Ectodermal cell (in vitro differentiated cells): ENCODE measurements around the gene IGSF21.

ENCODE experiments used
- H3K27ac ChIP-seq: 2 replicates; pipeline ENCODE4 v1.7.0; 2013; ENCODE audit warnings: mild to moderate bottlenecking, low read depth, low read length; ENCODE audit not compliant: insufficient read depth, poor library complexity, severe bottlenecking
- H3K27me3 ChIP-seq: 2 replicates; pipeline ENCODE4 v1.7.0; 2013; ENCODE audit warnings: mild to moderate bottlenecking, low read length; ENCODE audit not compliant: insufficient read depth, control insufficient read depth, poor library complexity, severe bottlenecking
- H3K36me3 ChIP-seq: one replicate; pipeline ENCODE4 v1.7.0; 2013; ENCODE audit warnings: low read length; ENCODE audit not compliant: control insufficient read depth, insufficient read depth
- H3K4me1 ChIP-seq: one replicate; pipeline ENCODE4 v1.7.0; 2013; ENCODE audit warnings: low read length; ENCODE audit not compliant: control insufficient read depth, insufficient read depth
- H3K4me3 ChIP-seq: 2 replicates; pipeline ENCODE4 v1.7.0; 2013; ENCODE audit warnings: low read depth, low read length, control low read depth; ENCODE audit not compliant: insufficient read depth
- H3K9me3 ChIP-seq: 2 replicates; pipeline ENCODE4 v1.7.0; 2013; ENCODE audit warnings: mild to moderate bottlenecking, low read length, moderate library complexity; ENCODE audit not compliant: control insufficient read depth
- WGBS, 2 experiments: methylation state at CpG; one replicate each; pipeline ENCODE4 v1.1.7; 2013; ENCODE audit warnings: missing lambda C conversion rate in 2 of 2; 5-methylcytosine and 5-hydroxymethylcytosine counted together

Gene IGSF21

DNA sequence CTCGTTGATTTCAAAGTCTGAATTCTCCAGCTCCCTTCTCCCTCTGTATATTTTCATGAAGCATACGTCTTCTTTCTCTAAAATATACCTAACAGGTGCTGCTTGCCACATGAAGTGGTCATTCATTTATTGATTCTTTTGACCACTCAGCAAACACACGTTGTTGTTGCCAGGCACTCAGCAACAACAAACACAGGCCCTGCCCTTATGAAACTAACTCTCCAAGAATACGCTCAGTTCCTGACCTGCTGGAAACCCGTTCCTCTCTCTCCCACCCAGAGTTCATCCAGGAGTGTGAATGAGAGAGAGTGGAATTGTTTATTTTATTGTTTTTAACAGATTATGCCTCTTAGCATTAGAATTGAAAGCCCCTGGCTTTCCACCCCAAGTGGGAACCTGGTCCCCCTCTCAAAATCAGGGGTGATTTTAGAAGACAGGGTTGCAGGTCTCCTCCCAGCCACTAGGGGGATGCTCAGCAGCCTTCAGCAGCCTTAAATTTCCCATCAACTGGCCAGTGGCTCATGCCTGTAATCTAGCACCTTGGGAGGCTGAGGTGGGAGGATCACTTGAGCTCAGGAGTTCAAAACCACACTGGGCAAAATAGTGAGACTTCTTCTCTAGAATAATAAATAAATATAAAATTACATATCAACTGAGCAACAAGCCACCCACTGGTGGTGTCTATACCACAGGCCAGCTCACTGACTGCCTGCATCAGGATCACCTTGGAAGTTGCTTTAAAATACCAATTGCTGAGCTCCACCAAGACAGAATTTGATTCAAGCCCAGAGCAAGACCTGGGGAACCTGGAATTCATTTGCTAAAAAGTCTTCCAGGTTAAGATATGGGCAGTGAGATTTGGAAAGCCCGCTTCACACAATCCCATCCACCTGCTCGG is 192.1 kb downstream of the IGSF21 start:
- 70 to 80% methylated on average over 5 to 6 of the region's 7 CpGs for WGBS, 2 experiments
- Histone ChIP-seq H3K27ac (no peak overlapping the region), H3K4me1 (peaks cover 13% of the 10 kb centered on the region), H3K27me3 (no peaks in the 10 kb centered on the region), H3K9me3 (no peaks in the 10 kb centered on the region), H3K36me3 (no peaks in the 10 kb centered on the region), H3K4me3 (no peak overlapping the region)

DNA sequence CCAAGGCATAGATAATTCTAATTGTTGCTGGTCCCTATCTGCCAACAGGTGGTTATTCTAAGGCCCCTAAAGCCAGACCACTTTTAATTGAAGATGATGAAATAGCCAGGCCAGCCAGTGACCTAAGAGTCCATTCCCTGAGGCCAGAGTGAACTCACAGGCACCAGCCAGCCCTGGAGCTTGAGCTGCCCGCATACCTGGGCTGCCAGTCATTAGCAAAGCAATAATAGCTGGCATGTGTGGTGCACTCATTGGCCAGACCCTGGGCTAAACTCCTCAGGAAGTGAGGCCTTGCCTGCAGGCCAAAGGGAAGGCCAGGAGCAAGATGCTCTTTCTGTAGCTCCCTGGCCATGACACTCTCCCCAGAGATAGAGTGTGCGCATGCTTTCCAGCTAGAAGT is 192.8 kb downstream of the IGSF21 start:
- 94 to 97% methylated on average over 2 of the region's 2 CpGs for WGBS, 2 experiments
- Histone ChIP-seq H3K27me3 (no peaks in the 10 kb centered on the region), H3K27ac (no peak overlapping the region), H3K4me3 (no peak overlapping the region), H3K36me3 (no peaks in the 10 kb centered on the region), H3K4me1 (peaks cover 13% of the 10 kb centered on the region), H3K9me3 (no peaks in the 10 kb centered on the region)

DNA sequence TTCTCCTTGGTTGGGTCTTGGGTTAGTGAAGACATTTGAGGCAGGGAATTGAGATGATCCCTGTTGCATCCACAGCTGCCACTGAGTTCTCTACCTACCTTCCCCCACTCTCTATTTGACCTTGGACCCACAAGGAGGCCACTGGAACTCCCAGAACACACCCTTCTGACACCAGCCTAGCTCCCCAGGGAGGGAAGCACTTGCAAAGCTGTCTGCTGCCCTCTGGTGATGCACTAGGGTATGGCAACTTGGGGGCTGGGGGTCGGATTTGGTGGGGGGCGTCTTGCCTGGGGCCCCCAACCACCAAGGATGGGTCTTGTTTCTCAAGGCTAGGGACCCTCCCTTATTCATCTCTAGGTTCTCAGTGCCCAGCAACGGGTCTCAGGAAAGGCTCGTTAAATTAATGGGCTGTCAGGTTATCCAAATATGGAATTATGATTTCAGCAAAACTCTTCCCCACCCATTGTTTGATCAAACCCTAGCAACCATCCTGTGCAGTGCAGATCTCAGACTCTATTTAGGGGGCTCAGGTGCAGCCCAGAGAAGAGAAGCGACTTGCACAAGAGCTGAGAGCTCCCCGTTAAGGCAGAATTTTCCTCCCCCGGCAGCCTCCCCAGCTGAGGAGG is 195.3 kb downstream of the IGSF21 start:
- no peak overlapping the region for H3K27ac ChIP-seq
- no peaks in the 10 kb centered on the region for H3K36me3 ChIP-seq
- no peaks in the 10 kb centered on the region for H3K9me3 ChIP-seq
- no peak overlapping the region for H3K4me3 ChIP-seq
- H3K4me1 ChIP-seq = peaks cover 13% of the 10 kb centered on the region
- WGBS, 2 experiments = 77 to 82% methylated on average over 7 of the region's 7 CpGs
- H3K27me3 ChIP-seq = no peaks in the 10 kb centered on the region

DNA sequence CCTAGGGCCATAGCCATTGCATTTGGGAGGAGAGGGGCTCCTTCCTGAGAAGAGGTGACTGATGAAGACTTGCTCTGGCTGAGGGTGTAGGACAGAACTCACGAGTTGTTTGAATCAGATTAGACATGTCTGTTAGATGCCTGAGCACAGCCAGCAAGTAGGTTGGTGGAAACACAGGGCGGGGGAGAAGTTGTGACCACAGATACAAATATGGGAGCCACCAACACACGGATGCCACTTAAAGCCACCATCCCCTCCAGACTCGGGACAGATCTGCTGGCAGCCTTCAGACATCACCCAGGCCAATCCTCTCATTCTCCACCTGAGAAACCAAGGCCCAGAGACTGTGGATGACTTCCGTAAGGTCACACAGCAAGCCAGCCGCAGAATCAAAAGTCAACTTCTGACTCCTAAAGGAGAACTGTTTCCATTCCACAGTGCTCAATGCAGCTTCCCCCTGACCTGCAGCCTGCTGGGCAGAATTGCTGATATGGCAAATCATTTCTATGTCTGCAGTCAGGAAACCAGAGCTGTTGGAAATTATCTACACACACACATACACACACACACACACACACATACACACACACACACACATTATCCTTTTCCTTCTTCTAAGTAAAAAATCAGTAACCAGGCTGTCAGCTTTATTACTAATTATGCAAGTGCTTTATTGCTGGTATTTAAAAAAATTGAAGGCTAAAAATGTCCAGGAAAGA is 196.7 kb downstream of the IGSF21 start:
- no peak overlapping the region for H3K4me3 ChIP-seq
- no peaks in the 10 kb centered on the region for H3K27me3 ChIP-seq
- WGBS, 2 experiments = 92 to 94% methylated on average over 6 of the region's 6 CpGs
- no peak overlapping the region for H3K27ac ChIP-seq
- H3K9me3 ChIP-seq = no peaks in the 10 kb centered on the region
- peaks cover under 1% of the 10 kb centered on the region for H3K4me1 ChIP-seq
- H3K36me3 ChIP-seq = no peaks in the 10 kb centered on the region

DNA sequence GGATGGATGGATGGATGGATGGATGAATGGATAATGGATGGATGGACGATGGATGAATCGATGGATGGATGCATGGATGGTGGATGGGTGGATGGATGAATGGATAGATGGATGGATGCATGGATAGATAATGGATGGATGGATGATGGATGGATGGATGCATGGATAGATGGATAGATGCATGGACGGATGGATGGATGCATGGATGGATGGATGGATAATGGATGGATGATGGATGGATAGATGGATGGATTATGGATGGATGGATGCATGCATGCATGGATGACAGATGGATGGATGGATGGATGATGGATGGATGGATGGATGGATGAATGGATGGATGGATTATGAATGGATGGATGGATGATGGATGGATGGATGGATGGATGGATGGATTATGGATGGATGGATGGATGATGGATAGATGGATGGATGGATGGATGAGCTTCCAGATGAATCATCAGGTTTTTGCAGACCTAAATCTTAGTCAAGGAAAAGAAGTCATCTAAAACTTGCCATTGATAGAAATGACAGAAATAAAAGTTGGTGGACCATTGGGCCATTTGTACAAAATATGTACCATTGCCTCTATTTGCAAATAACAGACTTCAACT is 197.7 kb downstream of the IGSF21 start:
- H3K27ac ChIP-seq = no peak overlapping the region
- no peak overlapping the region for H3K4me3 ChIP-seq
- no peaks in the 10 kb centered on the region for H3K9me3 ChIP-seq
- H3K4me1 ChIP-seq = no peaks in the 10 kb centered on the region
- H3K36me3 ChIP-seq = no peaks in the 10 kb centered on the region
- WGBS, 2 experiments = 94 to 95% methylated on average over 3 of the region's 3 CpGs
- no peaks in the 10 kb centered on the region for H3K27me3 ChIP-seq

DNA sequence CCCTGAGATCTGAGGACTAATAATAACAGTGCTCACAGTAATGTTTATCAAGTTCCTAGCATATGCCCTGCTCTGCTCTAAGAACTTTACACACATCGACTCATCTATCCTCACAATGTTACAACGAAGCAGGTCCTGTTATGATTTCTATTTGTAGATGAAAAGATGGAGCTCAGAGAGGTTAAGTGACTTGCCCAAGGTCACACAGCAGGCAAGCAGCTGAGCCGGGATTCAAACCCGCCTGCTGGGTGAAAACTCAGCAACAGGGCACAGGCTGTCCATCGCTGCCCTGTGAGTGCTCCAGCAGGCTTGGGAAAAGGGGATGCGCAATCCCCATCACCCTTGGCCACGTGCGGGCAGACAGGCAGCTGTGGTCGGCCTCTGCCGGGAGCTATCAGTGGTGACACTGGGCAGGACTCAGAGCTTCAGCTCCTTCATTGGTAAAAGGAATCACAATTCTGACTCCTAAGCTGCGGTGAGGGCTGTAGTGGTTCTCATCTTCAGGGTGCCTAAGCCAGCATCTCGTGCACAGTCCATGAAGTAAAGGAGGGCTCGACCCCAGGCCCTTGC is 199.8 kb downstream of the IGSF21 start:
- no peak overlapping the region for H3K4me3 ChIP-seq
- H3K27ac ChIP-seq = no peak overlapping the region
- no peaks in the 10 kb centered on the region for H3K27me3 ChIP-seq
- no peaks in the 10 kb centered on the region for H3K4me1 ChIP-seq
- WGBS, 2 experiments = 91 to 92% methylated on average over 12 to 13 of the region's 13 CpGs
- no peaks in the 10 kb centered on the region for H3K9me3 ChIP-seq
- no peaks in the 10 kb centered on the region for H3K36me3 ChIP-seq

DNA sequence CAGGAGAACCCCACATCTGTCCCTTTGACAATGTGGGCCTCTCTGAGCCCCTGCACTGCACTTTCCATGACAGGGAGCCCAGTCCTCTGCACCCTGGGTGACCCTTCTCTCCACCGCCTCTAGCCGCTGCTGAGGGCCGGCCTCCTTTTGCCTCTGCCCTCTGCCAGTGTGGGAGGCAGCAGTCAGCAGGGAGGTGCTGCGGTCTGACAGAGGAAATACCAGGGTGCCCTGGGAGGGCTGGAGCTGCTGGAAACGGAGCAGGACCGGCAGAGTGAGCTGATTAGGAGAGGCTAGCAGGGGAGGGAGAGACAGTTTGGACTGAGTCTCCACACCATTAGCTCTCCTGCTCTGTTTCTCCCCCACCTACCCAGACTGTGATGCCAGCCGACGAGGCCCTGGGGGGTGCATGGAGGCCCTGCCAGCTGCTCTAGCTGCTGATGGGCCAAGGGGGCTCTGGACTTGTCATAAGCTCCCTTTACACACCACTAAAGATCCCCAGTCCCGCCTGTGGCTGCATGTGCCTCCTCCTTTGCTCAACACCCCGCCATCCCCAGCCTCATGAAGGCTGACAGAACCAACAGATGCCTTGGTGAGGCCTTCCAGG is 202.1 kb downstream of the IGSF21 start:
- Histone ChIP-seq H3K9me3 (no peaks in the 10 kb centered on the region), H3K36me3 (no peaks in the 10 kb centered on the region), H3K27ac (no peak overlapping the region), H3K4me3 (no peak overlapping the region), H3K27me3 (no peaks in the 10 kb centered on the region), H3K4me1 (no peaks in the 10 kb centered on the region)
- WGBS, 2 experiments = 80 to 85% methylated on average over 10 of the region's 10 CpGs

DNA sequence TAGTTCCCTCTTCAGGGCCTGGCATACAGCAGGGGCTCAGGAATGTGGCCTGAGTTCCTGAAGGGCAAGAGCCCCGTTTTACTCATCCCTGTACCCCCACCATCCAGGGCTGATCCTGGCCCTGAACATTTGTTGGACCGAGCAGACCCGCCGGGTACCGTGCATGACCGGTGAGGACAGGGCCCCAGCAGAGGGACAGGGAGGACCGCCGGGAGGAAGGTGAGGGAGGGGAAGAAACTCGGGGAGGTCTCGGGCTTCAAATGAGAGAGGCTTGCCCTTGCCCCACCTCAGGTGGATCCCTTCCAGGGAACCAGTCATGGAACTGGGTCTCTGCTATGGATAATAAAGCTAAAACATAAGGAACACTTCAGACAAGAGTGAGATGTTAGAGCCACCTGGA is 205.4 kb downstream of the IGSF21 start:
- Histone ChIP-seq H3K4me1 (peaks cover 6% of the 10 kb centered on the region), H3K4me3 (no peak overlapping the region), H3K36me3 (no peaks in the 10 kb centered on the region), H3K9me3 (no peaks in the 10 kb centered on the region), H3K27ac (no peak overlapping the region), H3K27me3 (no peaks in the 10 kb centered on the region)
- WGBS, 2 experiments = 94% methylated on average over 10 of the region's 10 CpGs

DNA sequence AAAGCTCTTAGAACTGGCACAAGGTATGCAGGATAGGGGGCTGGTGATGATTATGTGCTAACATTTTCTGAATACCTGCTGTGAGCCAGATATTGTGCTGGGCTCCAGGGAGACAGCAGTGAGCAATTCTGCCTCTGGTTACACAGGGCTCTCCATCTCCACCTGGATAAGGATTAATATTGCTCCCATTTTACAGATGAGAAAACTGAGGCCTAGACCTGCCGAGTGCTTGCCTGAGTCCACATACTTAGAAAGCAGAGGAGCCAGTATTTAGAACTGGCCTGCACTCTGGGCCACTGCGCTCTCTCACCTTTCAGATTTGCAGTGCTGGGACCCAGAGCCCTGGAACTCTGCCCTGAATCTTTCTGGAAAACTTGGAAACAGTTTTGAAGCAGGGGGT is 205.9 kb downstream of the IGSF21 start:
- WGBS, 2 experiments = 93% methylated on average over 2 of the region's 2 CpGs
- no peaks in the 10 kb centered on the region for H3K36me3 ChIP-seq
- no peaks in the 10 kb centered on the region for H3K27me3 ChIP-seq
- H3K4me1 ChIP-seq = peaks cover 6% of the 10 kb centered on the region
- no peaks in the 10 kb centered on the region for H3K9me3 ChIP-seq
- H3K4me3 ChIP-seq = no peak overlapping the region
- H3K27ac ChIP-seq = no peak overlapping the region
